Superior temporal gyrus (tissue), 1 donor: ENCODE data around the gene PNLDC1.

Experiments
- DNase-seq: peaks from one replicate; pipeline ENCODE4 v3.0.0-alpha.2; 2016; ENCODE audit errors: extremely low spot score

The PNLDC1 gene, protein sequence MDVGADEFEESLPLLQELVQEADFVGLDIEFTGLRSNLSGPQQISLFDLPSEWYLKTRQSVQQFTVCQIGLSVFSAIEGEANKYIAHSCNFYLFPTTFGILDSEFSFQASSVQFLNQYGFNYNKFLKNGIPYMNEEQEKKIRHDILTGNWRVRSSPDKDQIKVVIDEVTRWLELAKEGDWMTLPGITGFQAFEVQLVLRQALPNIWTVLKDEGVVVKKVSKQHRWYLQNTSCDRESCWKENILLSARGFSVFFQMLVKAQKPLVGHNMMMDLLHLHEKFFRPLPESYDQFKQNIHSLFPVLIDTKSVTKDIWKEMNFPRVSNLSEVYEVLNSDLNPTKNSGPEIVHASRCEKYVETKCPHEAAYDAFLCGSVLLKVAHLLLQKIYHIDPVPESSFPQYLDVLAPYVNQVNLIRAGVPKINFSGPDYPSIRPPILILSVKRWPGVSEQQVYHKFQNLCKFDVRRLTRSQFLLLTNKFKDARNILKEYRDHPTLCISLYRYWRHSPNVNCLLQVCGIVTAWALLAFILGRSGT

DNA sequence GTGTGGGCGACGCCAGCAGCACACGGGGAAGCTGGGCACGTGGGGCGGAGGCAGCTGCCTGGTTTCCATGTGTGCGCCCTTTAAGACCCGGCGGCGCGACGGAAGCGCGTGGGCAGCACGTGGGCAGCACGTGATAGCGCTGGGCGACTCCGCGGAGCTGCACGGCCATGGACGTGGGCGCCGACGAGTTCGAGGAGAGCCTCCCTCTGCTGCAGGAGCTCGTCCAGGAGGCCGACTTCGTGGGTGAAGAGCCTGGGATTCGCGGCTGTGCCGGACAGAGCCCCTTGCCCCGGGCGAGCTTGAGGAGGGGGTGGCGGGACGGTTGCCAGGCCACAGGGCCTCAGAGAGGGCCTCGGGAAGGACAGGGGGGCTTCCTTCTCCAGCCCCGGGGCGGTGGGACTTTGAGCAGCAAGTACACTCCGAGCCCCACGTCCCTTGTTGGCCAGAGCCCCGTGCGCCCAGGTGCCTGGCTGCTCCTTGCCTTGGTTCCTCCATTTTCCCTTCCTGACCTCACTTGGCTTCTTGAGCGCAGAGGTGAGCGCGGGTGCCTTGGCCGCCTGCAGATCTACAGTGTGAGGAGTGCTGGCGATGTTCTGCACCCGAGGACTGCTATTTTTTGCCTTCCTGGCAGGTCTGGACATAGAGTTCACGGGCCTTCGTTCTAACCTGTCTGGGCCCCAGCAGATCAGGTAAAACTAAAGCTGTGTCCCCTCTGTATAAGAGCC lies at the start of gene PNLDC1:
Gene PNLDC1, plus strand, starts transcription at position 136 of the 725 bp plus-strand sequence. Its CDS starts 32 bp downstream, at position 168.
- no peak for DNase-seq

DNA sequence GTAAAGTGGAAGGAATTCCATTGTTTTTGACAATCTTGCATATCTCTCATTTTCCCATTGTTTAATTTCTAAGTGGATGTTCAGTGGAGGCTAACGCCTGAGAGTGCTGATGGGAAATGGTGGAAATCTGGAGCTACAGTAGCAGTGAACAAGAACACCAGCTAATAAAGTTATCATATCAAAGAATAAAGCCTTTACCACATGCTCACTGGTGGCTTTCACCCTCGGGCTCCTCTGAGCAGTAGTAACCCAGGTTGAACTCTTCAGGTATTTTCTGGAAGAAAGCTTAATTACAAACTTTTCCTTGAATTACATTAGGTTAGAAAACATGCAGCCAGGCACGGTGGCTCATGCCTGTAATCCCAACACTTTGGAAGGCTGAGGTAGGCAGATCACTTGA lies 48.6 kb upstream of the PNLDC1 start:
- no peak for DNase-seq

DNA sequence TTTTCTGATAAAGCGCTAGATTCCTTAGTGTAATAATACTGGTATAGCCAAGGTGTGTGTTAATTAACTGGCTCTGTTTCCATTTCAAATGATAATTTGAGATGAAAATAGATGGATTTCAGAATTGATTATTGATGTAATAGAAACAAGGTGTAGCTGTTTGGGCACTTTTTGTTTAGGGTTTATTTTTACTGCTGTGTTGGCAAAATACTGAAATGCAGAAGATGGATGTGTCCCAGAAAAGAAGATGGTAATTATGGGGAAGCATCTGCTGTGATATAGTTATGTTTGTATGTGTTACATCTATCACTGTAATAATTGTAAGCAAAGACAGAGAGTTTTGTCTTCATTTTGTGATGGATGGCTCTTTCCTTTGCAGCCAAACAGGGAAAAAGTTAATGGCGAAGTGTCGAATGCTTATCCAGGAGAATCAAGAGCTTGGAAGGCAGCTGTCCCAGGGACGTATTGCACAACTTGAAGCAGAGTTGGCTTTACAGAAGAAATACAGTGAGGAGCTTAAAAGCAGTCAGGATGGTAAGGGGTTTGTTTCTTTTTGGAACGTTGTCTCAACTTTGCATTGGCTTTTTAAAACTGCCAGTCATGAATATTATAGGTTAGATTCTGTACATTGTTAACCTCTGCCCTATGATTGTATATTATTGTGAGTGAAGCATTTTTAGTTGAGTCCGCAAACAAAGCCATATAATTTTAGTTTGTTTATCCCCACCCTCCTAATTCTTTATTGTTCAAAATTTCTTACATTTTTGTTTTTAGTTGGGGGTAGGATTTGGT lies 46.8 kb upstream of the PNLDC1 start:
- no peak for DNase-seq

DNA sequence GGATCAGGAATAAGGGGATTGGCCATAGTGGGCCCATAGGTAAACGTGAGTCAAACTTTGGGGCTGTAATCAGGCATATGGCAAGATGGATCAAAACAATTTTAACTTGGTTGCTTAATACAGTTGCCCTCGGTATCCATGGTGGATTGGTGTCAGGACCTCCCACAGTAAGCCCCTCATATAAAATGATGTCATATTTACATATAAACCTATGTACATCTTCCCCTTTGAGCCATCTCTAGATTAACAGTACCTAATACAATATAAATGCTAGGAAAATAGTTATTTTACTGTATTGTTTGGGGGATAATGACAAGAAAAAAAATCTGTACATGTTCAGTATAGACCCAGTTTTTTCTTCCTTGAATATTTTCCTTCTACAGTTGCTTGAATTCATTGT lies 45.7 kb upstream of the PNLDC1 start:
- no peak for DNase-seq

DNA sequence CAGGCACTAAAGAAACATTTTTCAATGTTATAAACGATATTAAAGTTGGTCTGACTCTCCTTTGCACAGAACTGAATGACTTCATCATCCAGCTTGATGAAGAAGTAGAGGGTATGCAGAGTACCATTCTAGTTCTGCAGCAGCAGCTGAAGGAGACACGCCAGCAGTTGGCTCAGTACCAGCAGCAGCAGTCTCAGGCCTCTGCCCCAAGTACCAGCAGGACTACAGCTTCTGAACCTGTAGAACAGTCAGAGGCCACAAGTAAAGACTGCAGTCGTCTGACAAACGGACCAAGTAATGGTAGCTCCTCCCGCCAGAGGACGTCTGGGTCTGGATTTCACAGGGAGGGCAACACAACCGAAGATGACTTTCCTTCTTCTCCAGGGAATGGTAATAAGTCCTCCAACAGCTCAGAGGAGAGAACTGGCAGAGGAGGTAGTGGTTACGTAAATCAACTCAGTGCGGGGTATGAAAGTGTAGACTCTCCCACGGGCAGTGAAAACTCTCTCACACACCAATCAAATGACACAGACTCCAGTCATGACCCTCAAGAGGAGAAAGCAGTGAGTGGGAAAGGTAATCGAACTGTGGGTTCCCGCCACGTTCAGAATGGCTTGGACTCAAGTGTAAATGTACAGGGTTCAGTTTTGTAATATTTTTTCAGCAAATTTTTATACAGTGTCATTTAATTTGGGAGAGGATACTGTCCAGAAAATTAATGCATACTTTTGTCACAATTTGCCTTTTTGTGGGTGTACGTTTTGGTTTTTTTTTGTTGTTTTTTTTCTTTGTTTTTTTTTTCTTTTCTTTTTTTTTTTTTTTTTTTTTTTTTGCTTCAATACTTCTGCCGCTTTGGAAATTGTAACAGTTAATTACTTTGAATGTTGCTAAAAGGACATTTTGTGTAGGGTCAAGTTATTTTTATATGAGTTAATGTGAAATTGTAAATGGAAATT lies 44.8 kb upstream of the PNLDC1 start:
- peak; percentile 30 for DNase-seq

DNA sequence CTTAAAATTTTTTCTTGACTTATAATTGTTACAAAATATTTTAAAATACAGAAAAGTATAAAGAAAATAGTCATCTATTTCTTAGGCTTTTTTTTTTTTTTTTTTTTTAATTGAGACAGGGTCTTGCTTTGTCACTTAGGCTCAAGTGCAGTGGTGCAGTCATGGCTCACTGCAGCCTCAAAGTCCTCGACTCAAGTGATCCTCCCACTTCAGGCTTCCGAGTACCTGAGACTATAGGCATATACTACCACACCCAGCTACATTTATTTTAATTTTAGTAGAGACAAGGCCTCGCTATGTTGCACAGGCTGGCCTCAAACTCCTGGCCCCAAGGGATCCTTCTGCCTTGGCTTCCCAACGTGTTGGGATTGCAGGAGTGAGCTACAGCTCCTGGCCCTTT lies 43.6 kb upstream of the PNLDC1 start:
- DNase-seq = no peak

DNA sequence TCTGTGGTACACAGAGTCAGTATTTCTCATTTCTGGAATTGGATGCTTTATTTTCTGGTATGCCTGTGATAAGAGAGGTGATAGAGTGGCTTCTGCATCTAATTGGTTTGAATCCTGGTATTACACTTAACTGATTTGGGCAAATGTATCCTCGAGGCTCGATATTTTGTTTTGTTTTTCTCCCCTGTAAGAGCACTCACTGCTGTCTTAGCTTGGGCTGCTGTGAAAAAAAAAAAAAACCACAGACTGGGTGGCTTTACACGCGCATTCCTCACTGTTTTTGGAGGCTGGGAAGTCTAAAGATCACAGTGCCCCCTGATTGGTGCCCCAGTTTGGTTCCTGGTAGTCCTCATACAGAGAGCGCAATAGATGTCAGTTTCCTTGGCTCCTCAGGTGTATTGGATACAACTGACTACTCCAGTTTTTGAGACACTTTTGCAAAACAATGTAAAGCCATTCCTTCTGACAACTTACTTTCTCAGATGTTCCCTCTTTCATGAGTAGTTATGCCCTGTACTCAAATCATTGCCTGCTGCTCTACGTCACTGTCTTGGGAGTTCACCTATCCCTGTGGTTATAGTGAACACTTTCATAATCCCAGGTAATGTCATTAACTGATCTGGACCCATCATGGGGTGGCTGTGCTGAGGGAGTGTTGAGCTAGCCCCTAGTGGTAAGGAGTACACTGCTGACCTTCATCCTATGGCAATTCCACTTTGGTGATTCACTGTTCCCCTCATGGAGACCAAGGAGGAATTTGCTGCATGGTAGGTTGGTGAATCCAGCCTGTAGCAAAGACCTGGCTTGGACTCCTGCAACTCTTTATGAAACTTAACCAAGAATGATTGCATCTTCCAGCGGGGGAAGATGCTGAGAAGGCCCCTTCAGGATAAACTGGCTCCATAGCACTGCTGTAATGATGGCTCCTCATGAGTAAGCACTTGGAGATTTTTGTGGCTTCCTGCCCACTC lies 41.8 kb upstream of the PNLDC1 start:
- DNase-seq = no peak

DNA sequence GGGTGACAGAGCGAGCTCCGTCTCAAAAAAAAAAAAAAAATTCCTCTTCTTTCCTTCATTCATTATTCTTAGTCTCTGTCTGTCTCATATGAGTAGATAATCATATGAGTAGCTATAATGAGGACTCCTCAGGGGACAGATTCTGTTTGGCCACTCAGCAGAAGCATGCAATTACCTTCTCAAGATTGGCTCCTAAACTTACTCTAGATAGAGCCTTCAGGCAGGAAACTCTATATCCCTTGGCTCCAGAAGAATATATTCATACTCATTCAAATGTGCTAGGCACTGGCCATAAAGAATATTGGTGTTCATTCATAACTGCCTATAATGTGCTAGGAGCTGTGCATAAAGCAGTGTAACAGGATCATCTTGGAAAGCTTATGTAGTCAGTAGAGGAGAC lies 40.4 kb upstream of the PNLDC1 start:
- no peak for DNase-seq

DNA sequence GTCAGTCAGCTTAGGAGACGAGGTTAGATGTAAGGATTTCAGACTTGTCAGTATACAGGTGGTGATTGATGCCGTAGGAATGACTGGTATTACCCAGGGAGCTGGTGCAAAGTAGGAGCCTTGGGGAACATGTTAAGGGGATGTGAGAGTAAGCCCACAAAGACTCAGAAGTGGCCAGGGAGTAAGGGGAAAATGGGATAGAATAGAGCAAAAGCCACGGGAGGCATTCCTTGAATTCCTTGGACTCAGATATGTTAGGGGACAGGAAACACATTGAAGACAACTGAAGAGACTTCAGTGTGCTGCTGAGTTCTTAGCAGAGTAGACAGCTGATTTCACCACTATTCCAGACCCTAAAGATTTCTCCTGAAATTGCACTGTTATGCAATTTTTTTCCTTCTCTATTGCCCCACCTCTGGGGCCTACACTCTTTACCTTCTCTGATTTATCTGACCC lies 39.4 kb upstream of the PNLDC1 start:
- DNase-seq = no peak

DNA sequence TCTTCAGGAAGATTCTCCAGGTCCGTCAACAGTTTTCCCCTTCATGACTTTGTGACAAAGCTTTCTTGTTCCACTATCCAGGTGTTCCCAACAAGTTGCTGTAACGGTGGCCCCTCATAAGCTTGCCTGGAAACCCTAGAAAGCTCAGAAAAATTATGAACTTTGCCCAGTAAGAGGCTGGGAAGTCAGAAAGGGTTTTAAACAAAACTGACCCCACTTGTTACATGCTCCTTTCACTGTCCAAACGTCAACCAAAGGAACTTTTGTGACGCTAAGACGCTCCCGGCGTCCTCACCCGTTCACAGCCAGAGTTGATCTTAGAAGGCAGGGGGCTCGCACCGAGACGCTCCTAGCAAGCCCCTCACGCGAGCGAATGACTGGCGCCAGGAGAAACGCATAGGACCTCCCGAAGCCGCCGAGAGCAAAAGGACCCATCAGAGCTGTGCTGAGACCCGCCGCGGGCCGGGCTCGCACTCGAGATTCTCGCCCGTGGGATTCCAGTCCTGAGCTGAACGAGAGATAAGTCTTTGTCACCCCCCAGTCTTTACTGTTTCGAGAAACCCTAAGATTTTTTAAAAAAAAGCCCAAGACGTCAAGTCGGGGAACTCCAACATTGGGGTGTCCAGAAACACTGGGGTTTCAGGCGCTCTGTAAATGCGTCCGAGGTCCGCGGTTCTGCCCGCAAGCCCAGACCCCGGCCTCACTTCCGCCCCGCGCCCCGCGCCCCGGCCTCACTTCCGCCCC lies 38.8 kb upstream of the PNLDC1 start:
- no peak for DNase-seq

DNA sequence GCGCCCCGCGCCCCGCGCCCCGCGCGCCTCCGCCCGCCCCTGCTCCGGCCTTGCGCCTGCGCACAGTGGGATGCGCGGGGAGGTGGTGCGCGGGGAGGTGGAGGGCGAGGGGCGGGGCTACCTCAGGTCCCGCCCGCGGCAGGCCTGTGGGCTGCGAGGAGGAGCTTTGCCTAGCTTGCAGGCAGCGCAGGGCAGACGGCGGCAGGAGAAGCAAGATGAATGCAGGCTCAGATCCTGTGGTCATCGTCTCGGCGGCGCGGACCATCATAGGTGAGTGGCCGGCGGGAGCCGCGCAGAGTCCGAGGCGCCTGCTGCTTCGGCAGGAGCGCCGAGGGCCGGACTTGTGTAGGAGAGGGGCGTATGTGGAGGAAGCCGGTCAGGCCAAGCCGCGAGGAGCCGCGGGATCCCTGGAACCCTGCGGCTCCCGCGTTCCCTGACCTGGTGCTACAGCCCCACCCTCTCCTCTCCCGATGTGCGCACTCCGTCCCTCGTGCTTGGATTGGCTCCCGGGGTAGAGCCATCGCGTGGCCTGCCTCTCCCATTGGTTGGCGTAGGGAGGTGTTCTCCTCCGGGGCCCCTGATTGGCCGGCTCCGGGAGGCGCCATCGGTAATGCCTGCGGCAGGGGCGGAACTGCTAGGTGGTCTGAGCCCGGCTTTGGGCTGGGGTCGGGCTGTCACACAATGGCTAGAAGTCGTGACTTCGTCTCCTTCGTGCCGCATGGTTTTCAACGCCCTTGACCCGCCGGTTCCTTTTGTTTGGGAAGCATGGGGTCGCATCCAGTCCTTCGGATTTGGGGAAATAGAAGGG lies 38.0 kb upstream of the PNLDC1 start, which contains the start of gene ACAT2:
Gene ACAT2, plus strand, starts transcription at position 173 of the 808 bp plus-strand sequence. Its CDS starts 43 bp downstream, at position 216.
- peak; percentile 99 for DNase-seq

DNA sequence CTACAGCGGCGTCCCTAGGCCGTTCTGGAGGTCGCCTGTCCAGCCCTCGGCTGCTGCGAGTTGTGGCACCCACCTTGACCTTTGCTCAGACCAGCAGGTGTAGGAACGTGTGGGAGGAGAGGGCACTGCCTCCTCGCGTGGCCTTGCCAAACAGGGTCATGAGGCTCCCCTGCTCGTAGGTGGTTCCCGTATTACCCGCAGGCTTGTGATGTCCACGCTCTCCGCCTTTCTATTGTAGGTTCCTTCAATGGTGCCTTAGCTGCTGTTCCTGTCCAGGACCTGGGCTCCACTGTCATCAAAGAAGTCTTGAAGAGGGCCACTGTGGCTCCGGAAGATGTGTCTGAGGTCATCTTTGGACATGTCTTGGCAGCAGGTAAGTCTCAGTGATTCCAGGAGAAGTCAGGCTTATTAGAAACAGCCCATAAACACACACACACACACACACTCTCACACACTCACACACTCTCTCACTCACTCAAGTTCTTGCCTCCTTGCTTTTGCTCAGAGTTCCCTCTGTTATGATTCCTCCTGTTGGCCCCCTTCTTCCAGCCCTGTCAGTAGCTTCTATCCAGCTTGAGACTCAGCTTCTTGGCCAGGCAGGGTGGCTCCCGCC lies 37.3 kb upstream of the PNLDC1 start:
- no peak for DNase-seq

DNA sequence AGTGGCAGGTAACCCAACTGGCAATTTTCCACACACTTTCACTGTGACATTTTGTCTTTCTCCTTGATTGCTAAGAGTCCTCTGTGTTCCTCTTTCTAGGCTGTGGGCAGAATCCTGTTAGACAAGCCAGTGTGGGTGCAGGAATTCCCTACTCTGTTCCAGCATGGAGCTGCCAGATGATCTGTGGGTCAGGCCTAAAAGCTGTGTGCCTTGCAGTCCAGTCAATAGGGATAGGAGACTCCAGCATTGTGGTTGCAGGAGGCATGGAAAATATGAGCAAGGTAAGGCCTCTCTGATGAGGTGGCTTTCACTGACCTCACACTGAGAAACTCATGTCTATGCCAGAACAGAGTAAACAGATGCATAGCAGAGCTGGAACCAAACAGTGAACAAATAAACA lies 33.2 kb upstream of the PNLDC1 start:
- DNase-seq = no peak

DNA sequence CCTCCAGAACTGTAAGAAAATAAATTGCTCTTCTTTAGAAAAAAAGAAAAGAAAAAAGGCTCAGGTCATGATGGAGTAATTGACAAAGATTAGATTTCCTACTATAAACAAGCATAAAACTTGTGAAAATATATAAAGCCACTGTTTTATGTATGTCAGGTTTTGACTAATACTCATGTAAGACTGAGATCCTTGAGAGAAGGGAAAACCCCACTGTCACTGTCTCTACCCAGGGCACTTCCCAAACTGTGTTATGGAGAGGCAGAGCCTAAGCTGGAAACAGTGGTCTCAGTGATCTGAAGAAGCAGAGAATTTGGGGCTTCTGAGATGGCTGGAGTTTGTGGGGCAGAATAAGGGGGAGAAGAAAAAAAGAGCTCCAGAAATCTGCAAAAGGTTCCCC lies 30.6 kb upstream of the PNLDC1 start:
- no peak for DNase-seq

DNA sequence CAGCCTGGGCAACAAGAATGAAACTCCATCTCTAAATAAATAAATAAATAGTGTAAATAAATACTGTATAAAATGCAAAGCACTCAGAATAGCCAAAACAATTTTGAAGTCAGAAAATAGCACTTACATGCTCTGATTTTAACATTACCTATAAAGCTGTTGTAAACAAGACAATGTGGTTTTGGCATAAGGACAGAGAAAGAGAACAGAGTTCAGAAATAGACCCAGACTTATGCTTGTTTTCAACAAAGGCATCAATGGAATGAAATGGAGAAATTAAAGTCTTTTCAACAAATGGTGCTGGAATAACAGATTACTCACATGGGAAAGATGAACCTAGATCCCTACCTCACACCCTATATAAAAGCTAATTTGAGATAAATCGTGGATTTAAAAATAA lies 27.9 kb upstream of the PNLDC1 start:
- DNase-seq = no peak

DNA sequence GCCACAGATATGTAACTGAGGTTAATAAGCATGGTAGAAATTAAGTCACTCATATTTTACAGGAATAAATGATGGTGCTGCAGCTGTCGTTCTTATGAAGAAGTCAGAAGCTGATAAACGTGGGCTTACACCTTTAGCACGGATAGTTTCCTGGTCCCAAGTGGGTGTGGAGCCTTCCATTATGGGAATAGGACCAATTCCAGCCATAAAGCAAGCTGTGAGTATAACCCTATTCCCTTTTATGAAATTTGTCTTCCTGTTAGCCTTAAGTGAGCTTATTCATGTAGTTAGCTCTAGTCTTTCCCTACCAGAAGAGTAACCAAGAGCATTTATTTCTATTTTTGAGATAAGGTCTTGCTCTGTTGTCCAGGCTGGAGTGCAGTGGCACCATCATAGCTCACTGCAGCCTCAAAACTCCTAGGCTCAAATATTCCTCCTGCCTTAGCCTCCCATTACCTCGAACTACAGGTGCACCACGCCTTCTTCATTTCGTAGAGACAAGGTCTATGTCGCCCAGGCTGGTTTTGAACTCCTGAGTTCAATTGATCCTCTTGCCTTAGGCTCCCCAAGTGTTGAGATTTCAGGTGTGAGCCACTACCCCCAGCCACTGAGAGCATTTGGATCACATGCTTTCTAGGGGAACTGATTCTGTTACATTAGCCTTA lies 22.7 kb upstream of the PNLDC1 start:
- DNase-seq = no peak

DNA sequence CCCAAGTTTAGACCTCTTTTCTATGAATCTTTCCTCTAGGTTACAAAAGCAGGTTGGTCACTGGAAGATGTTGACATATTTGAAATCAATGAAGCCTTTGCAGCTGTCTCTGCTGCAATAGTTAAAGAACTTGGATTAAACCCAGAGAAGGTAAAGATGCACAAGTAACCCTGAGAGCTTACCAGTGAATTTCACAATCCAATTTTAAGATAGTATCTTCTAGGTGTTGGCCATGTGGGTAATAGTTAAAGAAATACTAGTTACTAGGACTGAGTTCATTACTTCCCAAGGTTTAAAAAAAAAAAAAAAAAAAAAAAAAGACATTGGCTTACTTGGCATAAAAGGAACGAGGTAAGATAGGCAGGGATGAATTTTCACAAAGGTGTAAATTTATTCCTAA lies 21.9 kb upstream of the PNLDC1 start:
- DNase-seq = no peak
